GM12878 (cell line): ENCODE measurements around the gene RHBDF2. TPM values are rescaled to one million over a fixed set of nuclear protein-coding genes. Genes with fewer than 3 reads are reported as not detected.
A peak's percentile ranks its signal among the peaks of the same experiment; 100 is the strongest.

Source experiments
- BMI1 ChIP-seq: fragments of 450-650 bp; IDR thresholded peaks from 2 replicates; pipeline ENCODE4 v1.6.1; 2016; ENCODE audit warnings: mild to moderate bottlenecking, moderate library complexity, borderline replicate concordance
- CHD1 ChIP-seq: IDR thresholded peaks from 2 replicates; pipeline ENCODE4 v1.6.1; 2012; ENCODE audit warnings: low read depth, low read length, improper control_type of control experiment
- DPF2 ChIP-seq: fragments of 450-650 bp; IDR thresholded peaks from 2 replicates; pipeline ENCODE4 v1.6.1; 2017; ENCODE audit warnings: mild to moderate bottlenecking
- FOXM1 ChIP-seq: IDR thresholded peaks from 2 replicates; pipeline ENCODE4 v1.6.1; 2012; ENCODE audit warnings: low read depth, mild to moderate bottlenecking, inconsistent platforms, low read length, moderate library complexity
- HDAC6 ChIP-seq: fragments of 200-600 bp; sonication (generic); IDR thresholded peaks from one replicate; pipeline ENCODE4 v1.8.0; 2017; ENCODE audit warnings: antibody characterized with exemption; ENCODE audit not compliant: unreplicated experiment
- HDGF ChIP-seq: fragments of 450-650 bp; IDR thresholded peaks from 2 replicates; pipeline ENCODE4 v1.6.1; 2016; ENCODE audit warnings: antibody characterized with exemption
- KLF5 ChIP-seq: fragments of 450-650 bp; IDR thresholded peaks from 2 replicates; pipeline ENCODE4 v1.6.1; 2014; ENCODE audit warnings: mild to moderate bottlenecking; ENCODE audit not compliant: partially characterized antibody
- MAX ChIP-seq: IDR thresholded peaks from 2 replicates; pipeline ENCODE4 v1.6.1; 2012; ENCODE audit warnings: low read depth, low read length, improper control_type of control experiment
- MYB ChIP-seq: fragments of 150-350 bp; IDR thresholded peaks from 2 replicates; pipeline ENCODE4 v1.6.1; 2014; ENCODE audit warnings: mild to moderate bottlenecking, low read depth, low read length, borderline replicate concordance
- NFXL1 ChIP-seq: fragments of 450-650 bp; IDR thresholded peaks from 2 replicates; pipeline ENCODE4 v1.6.1; 2017; ENCODE audit warnings: antibody characterized with exemption, mild to moderate bottlenecking, borderline replicate concordance
- NFYB ChIP-seq: IDR thresholded peaks from 2 replicates; pipeline ENCODE4 v1.6.1; 2011; ENCODE audit warnings: low read depth, mild to moderate bottlenecking, low read length, improper control_type of control experiment, moderate library complexity; ENCODE audit not compliant: insufficient read depth
- PKNOX1 ChIP-seq: fragments of 450-650 bp; IDR thresholded peaks from 2 replicates; pipeline ENCODE4 v1.6.1; 2016; ENCODE audit warnings: mild to moderate bottlenecking
- POLR2A ChIP-seq: IDR thresholded peaks from 2 replicates; pipeline ENCODE4 v1.6.1; 2011; ENCODE audit warnings: low read depth, mild to moderate bottlenecking, low read length
- PRDM15 ChIP-seq: fragments of 450-650 bp; formaldehyde crosslinking; IDR thresholded peaks from 2 replicates; pipeline ENCODE4 v1.4.0; 2020; ENCODE audit warnings: mild to moderate bottlenecking, moderate library complexity
- SIX5 ChIP-seq: IDR thresholded peaks from 2 replicates; pipeline ENCODE4 v1.6.1; 2011; ENCODE audit warnings: mild to moderate bottlenecking, low read depth, low read length, moderate library complexity; ENCODE audit not compliant: severe bottlenecking
- SMAD5 ChIP-seq: IDR thresholded peaks from 2 replicates; pipeline ENCODE4 v1.6.1; 2016; ENCODE audit warnings: antibody characterized with exemption, low read depth
- SRF ChIP-seq, 2 experiments: IDR thresholded peaks; 2 replicates each; pipeline ENCODE4 v1.6.1; 2011; ENCODE audit warnings: low read depth in 2 of 2, low read length in 2 of 2, mild to moderate bottlenecking in 1 of 2, moderate library complexity in 1 of 2
- TAF1 ChIP-seq: IDR thresholded peaks from 2 replicates; pipeline ENCODE4 v1.6.1; 2011; ENCODE audit warnings: mild to moderate bottlenecking, low read depth, low read length, borderline replicate concordance
- TARDBP ChIP-seq: IDR thresholded peaks from 2 replicates; pipeline ENCODE4 v1.6.1; 2016; ENCODE audit warnings: borderline replicate concordance
- TCF12 ChIP-seq: IDR thresholded peaks from 2 replicates; pipeline ENCODE4 v1.6.1; 2011; ENCODE audit warnings: low read depth, mild to moderate bottlenecking, low read length
- ZNF274 ChIP-seq: IDR thresholded peaks from one replicate; pipeline ENCODE4 v1.8.0; 2011; ENCODE audit not compliant: insufficient read length, insufficient read depth
- ZSCAN29 ChIP-seq: fragments of 450-650 bp; IDR thresholded peaks from 2 replicates; pipeline ENCODE4 v1.6.1; 2017; ENCODE audit warnings: mild to moderate bottlenecking, moderate library complexity
- polyA plus RNA-seq, 11 experiments: library from polyadenylated mRNA; depleted of rRNA in 4 of 11; unstranded in 6 of 11; stranded (reverse) in 5 of 11; fragments of >200 nt; fragmentation: Nextera tagmentation in 4 of 11; fragmentation: Illumina TruSeq in 1 of 11; extraction: Ambion mirVana in 4 of 11; extraction: Trizol in 1 of 11; gene quantifications; 1 replicate in 1 of 11; 2 replicates in 10 of 11; pipeline versions ENCODE4 v1.2.1 to v1.2.3, GENCODE V29; 2011 to 2016; ENCODE audit warnings: inconsistent platforms in 2 of 11, missing spikeins in 2 of 11, low read depth in 1 of 11
- total RNA-seq, 4 experiments: library from RNA; depleted of rRNA in 3 of 4; stranded (reverse); fragments of >200 nt in 3 of 4; fragmentation: Illumina TruSeq in 1 of 4; extraction: Trizol in 1 of 4; gene quantifications; 2 replicates each; pipeline versions ENCODE4 v1.2.1 to v1.2.3, GENCODE V29; 2013 to 2021
- TF ChIP-seq, protein P1 (sequence below): fragments of 450-650 bp; formaldehyde crosslinking; IDR thresholded peaks from 2 replicates; pipeline ENCODE4 v1.4.0; 2022; ENCODE audit warnings: mild to moderate bottlenecking, moderate library complexity

The RHBDF2 gene
- total and polyA plus RNA-seq, 10 of the 15 experiments (the other 5 are each of a cell fraction or from before 2014, with no cell fraction given): 0.97 to 43.0 (median 18.7) TPM

- TF ChIP-seq TARDBP (no peak), HDAC6 (no peak), PRDM15 (CRISPR knock-in tag) (no peak), DPF2 (0 out of 2 replicates have a peak, but pooled peaks have one; percentile 31), CHD1 (no peak), MAX (peak; percentile 93), NFXL1 (no peak), ZNF274 (no peak), HDGF (no peak), KLF5 (no peak), TCF12 (peak; percentile 69), NFYB (no peak), ZSCAN29 (no peak), SMAD5 (no peak), TAF1 (no peak), PKNOX1 (no peak), POLR2A (no peak), FOXM1 (no peak), SRF (IDR thresholded peaks at IDR 0.05; ENCODE audit: low read depth in 2 of 2, low read length in 2 of 2) (no peak), SIX5 (no peak), BMI1 (no peak), MYB (no peak)
- TF ChIP-seq, protein P1, sequence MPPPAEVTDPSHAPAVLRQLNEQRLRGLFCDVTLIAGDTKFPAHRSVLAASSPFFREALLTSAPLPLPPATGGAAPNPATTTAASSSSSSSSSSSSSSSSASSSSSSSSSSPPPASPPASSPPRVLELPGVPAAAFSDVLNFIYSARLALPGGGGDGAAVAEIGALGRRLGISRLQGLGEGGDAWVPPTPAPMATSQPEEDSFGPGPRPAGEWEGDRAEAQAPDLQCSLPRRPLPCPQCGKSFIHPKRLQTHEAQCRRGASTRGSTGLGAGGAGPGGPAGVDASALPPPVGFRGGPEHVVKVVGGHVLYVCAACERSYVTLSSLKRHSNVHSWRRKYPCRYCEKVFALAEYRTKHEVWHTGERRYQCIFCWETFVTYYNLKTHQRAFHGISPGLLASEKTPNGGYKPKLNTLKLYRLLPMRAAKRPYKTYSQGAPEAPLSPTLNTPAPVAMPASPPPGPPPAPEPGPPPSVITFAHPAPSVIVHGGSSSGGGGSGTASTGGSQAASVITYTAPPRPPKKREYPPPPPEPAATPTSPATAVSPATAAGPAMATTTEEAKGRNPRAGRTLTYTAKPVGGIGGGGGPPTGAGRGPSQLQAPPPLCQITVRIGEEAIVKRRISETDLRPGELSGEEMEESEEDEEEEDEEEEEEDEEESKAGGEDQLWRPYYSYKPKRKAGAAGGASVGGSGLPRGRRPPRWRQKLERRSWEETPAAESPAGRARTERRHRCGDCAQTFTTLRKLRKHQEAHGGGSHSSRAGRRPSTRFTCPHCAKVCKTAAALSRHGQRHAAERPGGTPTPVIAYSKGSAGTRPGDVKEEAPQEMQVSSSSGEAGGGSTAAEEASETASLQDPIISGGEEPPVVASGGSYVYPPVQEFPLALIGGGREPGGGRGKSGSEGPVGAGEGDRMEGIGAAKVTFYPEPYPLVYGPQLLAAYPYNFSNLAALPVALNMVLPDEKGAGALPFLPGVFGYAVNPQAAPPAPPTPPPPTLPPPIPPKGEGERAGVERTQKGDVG (CRISPR knock-in tag): no peak
Measured at GRCh38 chr17:76506408-76507345, 5.5 kb upstream of the RHBDF2 start (continued).
